Measurements from ENCODE around the gene CARD6. TPM values are rescaled to one million over a fixed set of nuclear protein-coding genes. Genes with fewer than 3 reads are reported as not detected.

CARD6 gene
- polyA plus RNA-seq, 2 donors, result 6.4 to 7.9 TPM

DNA sequence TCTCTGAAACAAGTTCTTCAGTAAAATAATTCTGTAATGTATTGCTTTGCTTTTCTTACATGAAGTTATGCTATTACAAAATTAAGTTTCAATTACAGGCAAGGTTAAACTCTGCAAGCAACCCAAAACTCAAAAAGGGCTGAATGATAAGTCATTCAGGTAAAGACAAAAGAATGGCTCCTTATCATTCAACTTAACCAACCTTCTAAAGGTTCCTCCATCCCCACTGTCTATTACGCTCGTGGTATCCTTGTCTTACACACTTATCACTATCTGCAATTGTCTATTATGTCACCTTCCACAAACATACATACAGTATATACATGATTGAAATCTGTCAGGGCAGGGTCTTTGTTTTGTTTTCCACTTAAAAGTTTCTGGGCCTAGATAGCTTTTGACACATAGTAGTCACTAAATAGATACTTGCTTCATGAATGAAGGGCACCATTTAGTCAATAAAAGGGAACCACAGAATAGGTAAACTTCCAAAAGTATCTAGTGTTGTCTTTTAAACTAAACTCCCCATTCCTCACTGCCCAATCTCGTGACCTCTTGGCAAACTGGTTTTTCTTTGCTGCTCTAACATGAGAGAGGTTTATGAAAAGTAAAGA is 13.0 kb upstream of the CARD6 start:
- H3K36me3 ChIP-seq (ENCODE audit: control insufficient read depth in 2 of 2, insufficient read depth in 2 of 2, low read length in 1 of 2), result peaks cover 27 to 30% of the 10 kb centered on the region in 2 donors

DNA sequence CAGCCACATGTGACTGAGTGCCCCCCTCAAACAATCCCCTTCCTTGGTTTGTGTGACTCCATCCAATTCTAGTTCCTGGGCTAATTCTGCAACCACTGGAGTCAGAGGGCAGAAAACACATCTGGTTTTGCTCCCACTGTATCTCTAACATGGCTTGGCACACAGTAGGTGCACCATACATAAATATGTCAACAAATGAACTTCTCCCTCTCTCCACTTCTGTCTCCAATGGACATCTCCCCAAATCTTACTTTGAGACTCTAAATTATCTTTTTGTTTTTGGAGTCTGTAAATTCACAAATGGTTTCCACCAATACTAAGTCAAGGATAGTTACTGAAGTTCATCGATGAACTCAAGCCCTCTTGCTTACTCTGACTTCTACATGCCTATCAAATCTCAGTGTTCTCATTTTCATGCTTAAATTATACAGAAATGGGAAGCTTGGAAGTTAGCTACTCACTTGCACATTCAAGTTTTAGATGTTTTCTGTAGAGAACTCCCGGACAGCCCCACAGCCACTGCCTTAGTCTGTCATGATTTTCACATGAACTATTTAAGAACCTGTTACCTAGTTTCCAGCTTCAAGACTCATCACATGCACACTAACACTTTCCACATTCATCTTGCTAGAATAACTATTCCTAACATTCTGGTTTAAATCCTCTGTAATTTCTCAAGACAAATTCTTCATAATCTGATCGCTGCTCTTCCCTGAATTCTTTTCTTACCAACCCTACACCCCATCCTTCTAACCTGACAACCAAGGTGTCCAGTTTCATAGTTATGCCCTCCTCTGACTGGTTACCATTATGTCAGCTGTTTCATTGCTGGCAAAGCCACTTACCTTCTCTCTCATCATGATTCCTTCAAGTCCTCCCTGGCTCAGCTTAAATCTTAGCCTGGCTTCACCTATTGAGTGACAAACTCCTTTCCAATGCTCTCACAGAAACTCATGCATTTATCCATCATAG is 12.2 kb upstream of the CARD6 start:
- peaks cover 27 to 30% of the 10 kb centered on the region in 2 donors for H3K36me3 ChIP-seq (ENCODE audit: control insufficient read depth in 2 of 2, insufficient read depth in 2 of 2, low read length in 1 of 2)
- WGBS, 2 donors, result 95 to 99% methylated on average over 3 of the region's 3 CpGs
- no peaks in the 10 kb centered on the region for H3K9me3 ChIP-seq (ENCODE audit: control insufficient read depth in 2 of 2, insufficient read depth in 1 of 2, low read depth in 1 of 2, low read length in 1 of 2)
- H3K27me3 ChIP-seq (ENCODE audit: control insufficient read depth in 1 of 2, insufficient read depth in 2 of 2, low read length in 2 of 2), result no peaks in the 10 kb centered on the region
- no peak overlapping the region for H3K4me3 ChIP-seq (ENCODE audit: low read depth in 1 of 2, low read length in 2 of 2)
- no peaks in the 10 kb centered on the region for H3K4me1 ChIP-seq (ENCODE audit: control insufficient read depth in 2 of 2, insufficient read depth in 2 of 2, low read length in 1 of 2)
- no peak overlapping the region for H3K27ac ChIP-seq (ENCODE audit: low read depth in 2 of 2, low read length in 1 of 2)

More for the DNA sequence above, 13.0 kb upstream of the CARD6 start:
- H3K27me3 ChIP-seq (ENCODE audit: control insufficient read depth in 1 of 2, insufficient read depth in 2 of 2, low read length in 2 of 2), result no peaks in the 10 kb centered on the region
- H3K4me3 ChIP-seq (ENCODE audit: low read depth in 1 of 2, low read length in 2 of 2), result no peak overlapping the region
- no peak overlapping the region for H3K27ac ChIP-seq (ENCODE audit: low read depth in 2 of 2, low read length in 1 of 2)
- WGBS, 2 donors, result 82 to 92% methylated on average over 3 of the region's 3 CpGs
- no peaks in the 10 kb centered on the region for H3K9me3 ChIP-seq (ENCODE audit: control insufficient read depth in 2 of 2, insufficient read depth in 1 of 2, low read depth in 1 of 2, low read length in 1 of 2)
- no peaks in the 10 kb centered on the region for H3K4me1 ChIP-seq (ENCODE audit: control insufficient read depth in 2 of 2, insufficient read depth in 2 of 2, low read length in 1 of 2)

DNA sequence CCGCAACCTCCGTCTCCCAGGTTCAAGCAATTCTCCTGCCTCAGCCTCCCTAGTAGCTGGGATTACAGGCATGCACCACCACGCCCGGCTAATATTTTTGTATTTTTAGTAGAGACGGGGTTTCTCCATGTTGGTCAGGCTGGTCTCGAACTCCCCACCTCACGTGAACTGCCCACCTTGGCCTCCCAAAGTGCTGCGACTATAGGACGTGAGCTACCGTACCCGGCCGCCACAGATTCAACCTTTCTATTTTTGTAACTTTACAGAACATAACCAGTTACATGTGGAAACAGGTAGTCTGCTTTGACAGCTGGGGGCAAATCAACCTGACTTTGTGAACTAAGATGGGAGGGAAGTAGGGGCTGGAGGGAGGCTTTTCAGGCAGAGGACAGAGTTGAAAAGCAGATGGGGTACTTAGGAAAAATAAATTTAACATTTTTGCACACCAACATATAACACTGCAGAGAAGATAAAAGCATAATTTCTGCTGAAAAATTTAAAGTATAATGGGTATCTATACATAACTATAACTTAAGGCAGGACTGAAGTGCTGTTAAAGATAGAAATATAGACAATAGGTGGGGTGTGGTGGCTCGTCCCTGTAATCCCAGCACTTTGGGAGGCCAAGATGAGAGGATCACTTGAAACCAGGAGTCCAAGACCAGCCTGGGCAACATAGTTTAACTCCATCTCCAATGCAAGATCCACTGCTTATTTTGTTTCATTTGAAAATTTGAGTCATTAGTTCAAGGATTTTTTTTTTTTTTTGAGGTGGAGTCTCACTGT is 11.2 kb upstream of the CARD6 start:
- Histone ChIP-seq H3K9me3 (ENCODE audit: control insufficient read depth in 2 of 2, insufficient read depth in 1 of 2, low read depth in 1 of 2, low read length in 1 of 2) (no peaks in the 10 kb centered on the region), H3K4me3 (ENCODE audit: low read depth in 1 of 2, low read length in 2 of 2) (no peak overlapping the region), H3K27ac (ENCODE audit: low read depth in 2 of 2, low read length in 1 of 2) (no peak overlapping the region), H3K27me3 (ENCODE audit: control insufficient read depth in 1 of 2, insufficient read depth in 2 of 2, low read length in 2 of 2) (no peaks in the 10 kb centered on the region), H3K36me3 (ENCODE audit: control insufficient read depth in 2 of 2, insufficient read depth in 2 of 2, low read length in 1 of 2) (peaks cover 27 to 30% of the 10 kb centered on the region in 2 donors), H3K4me1 (ENCODE audit: control insufficient read depth in 2 of 2, insufficient read depth in 2 of 2, low read length in 1 of 2) (no peaks in the 10 kb centered on the region)
- WGBS, 2 donors, result 93% methylated on average over 13 of the region's 13 CpGs

DNA sequence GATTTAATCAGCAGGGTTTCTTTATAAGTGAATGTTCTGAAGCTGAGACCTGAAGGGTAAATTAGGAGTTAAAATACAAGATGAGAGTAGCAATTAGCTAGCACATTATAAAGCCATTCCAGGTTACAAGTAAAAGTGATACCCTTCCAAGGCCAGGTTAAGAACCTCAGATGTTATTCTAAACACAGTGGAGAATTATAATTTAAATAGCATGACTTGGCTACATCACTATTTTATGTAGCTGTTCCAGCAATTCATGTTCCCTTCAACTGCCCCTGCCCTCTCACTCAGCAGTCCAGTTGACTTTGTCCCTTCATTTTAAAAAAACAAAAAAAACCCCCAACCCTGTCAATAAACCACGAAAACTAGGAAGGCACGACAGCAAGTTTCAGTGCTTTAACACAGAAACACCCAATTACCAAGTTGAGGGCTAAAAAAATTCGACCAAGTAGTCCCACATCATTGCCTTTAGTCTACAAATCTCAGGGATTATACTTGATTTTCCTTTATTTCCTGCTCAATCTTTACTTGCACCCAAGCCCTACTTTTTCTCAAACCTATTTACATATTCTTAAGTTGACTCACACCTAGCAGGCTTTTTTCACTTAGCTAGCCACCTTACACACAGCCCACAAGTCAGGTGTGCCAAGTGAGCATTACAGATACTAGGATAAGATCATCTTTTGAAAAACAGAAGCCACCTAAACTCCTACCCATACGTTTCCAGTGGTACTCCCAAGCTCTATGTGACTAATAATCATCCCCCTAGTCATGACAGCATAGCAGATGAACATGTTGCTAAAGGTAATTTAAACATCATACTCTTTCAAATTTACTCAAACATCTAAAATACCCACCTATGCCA is 9.6 kb upstream of the CARD6 start:
- Histone ChIP-seq H3K36me3 (ENCODE audit: control insufficient read depth in 2 of 2, insufficient read depth in 2 of 2, low read length in 1 of 2) (peaks cover 27 to 28% of the 10 kb centered on the region in 2 donors), H3K4me3 (ENCODE audit: low read depth in 1 of 2, low read length in 2 of 2) (no peak overlapping the region), H3K9me3 (ENCODE audit: control insufficient read depth in 2 of 2, insufficient read depth in 1 of 2, low read depth in 1 of 2, low read length in 1 of 2) (no peaks in the 10 kb centered on the region), H3K27me3 (ENCODE audit: control insufficient read depth in 1 of 2, insufficient read depth in 2 of 2, low read length in 2 of 2) (no peaks in the 10 kb centered on the region), H3K4me1 (ENCODE audit: control insufficient read depth in 2 of 2, insufficient read depth in 2 of 2, low read length in 1 of 2) (no peaks in the 10 kb centered on the region), H3K27ac (ENCODE audit: low read depth in 2 of 2, low read length in 1 of 2) (peak overlapping the region in 1 of 2 donors; percentile 4)
- WGBS, 2 donors, result 54 to 68% methylated on average over 4 of the region's 4 CpGs

DNA sequence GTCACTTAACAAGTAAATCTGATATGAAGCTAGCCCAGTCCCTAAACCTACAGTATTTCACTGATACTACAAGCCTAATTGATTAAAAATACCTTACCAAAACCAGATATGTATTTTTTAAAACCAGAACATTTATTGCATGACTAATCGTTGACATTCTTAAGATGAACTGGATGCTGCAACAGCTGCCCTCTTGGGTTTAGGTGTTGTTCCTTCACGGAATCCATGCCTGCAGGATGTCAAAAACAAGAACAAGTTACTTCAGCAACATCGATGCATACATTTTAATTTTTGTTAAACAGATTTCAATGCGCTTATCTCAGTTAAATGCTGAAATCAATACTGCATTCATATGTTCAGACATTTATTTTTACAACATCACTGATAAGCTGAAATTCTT is 8.8 kb upstream of the CARD6 start:
- 79 to 83% methylated on average over 4 of the region's 4 CpGs for WGBS, 2 donors
- Histone ChIP-seq H3K4me1 (ENCODE audit: control insufficient read depth in 2 of 2, insufficient read depth in 2 of 2, low read length in 1 of 2) (no peaks in the 10 kb centered on the region), H3K27me3 (ENCODE audit: control insufficient read depth in 1 of 2, insufficient read depth in 2 of 2, low read length in 2 of 2) (no peaks in the 10 kb centered on the region), H3K36me3 (ENCODE audit: control insufficient read depth in 2 of 2, insufficient read depth in 2 of 2, low read length in 1 of 2) (peaks cover 21% of the 10 kb centered on the region in 2 donors), H3K27ac (ENCODE audit: low read depth in 2 of 2, low read length in 1 of 2) (no peak overlapping the region), H3K9me3 (ENCODE audit: control insufficient read depth in 2 of 2, insufficient read depth in 1 of 2, low read depth in 1 of 2, low read length in 1 of 2) (no peaks in the 10 kb centered on the region), H3K4me3 (ENCODE audit: low read depth in 1 of 2, low read length in 2 of 2) (peak overlapping the region in 1 of 2 donors; percentile 90)

DNA sequence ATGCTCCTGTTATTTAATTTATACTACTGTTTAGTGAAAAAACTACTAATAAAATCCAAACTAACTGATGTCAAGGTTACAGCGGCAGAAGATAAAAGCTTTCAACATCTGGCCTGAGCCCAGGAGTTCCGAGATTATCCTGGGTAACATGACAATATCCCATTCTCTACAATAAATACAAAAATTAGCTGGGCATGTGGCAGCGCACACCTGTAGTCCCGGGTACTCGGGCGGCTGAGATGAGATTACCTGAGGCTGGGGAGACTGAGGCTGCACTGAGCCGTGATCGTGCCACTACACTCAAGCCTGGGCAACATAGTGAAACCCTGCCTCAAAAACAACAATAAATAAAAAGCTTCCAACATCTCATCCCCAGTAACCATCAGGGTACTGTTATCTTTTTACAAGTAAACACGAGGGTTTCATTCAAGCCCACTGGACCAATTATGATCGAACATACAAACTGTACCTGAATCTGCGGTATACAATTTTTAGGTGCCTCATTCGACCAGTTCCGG is 7.4 kb upstream of the CARD6 start:
- peaks cover 18 to 19% of the 10 kb centered on the region in 2 donors for H3K36me3 ChIP-seq (ENCODE audit: control insufficient read depth in 2 of 2, insufficient read depth in 2 of 2, low read length in 1 of 2)
- no peaks in the 10 kb centered on the region for H3K4me1 ChIP-seq (ENCODE audit: control insufficient read depth in 2 of 2, insufficient read depth in 2 of 2, low read length in 1 of 2)
- peak overlapping the region; percentile 80 to 90 for H3K4me3 ChIP-seq (ENCODE audit: low read depth in 1 of 2, low read length in 2 of 2)
- WGBS, 2 donors, result 29 to 33% methylated on average over 13 of the region's 13 CpGs
- no peak overlapping the region for H3K27ac ChIP-seq (ENCODE audit: low read depth in 2 of 2, low read length in 1 of 2)
- no peaks in the 10 kb centered on the region for H3K9me3 ChIP-seq (ENCODE audit: control insufficient read depth in 2 of 2, insufficient read depth in 1 of 2, low read depth in 1 of 2, low read length in 1 of 2)
- H3K27me3 ChIP-seq (ENCODE audit: control insufficient read depth in 1 of 2, insufficient read depth in 2 of 2, low read length in 2 of 2), result no peaks in the 10 kb centered on the region

DNA sequence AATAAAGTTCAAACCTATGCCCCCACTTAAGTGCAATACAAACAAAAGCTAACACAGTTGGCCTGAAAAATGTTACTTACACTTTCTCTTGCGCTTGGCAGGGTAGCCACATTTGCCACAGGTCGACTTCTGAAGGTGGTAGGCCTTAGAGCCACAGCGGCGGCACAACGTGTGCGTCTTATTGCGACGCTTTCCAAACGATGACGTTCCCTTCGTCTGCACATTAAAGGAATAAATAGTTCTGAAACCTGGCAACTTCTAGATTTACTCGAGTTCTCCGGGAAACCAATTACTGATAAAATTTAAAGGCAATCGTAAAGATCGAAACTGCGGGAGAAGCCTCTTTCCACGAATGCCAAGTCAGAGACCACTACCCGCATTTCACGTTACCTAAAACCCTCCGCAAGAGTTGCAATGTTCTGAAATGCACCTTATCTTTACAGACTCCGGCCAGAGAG is 6.7 kb upstream of the CARD6 start:
- Histone ChIP-seq H3K36me3 (ENCODE audit: control insufficient read depth in 2 of 2, insufficient read depth in 2 of 2, low read length in 1 of 2) (peaks cover 13 to 15% of the 10 kb centered on the region in 2 donors), H3K9me3 (ENCODE audit: control insufficient read depth in 2 of 2, insufficient read depth in 1 of 2, low read depth in 1 of 2, low read length in 1 of 2) (no peaks in the 10 kb centered on the region), H3K4me3 (ENCODE audit: low read depth in 1 of 2, low read length in 2 of 2) (peak overlapping the region; percentile 80 to 90), H3K27me3 (ENCODE audit: control insufficient read depth in 1 of 2, insufficient read depth in 2 of 2, low read length in 2 of 2) (no peaks in the 10 kb centered on the region), H3K27ac (ENCODE audit: low read depth in 2 of 2, low read length in 1 of 2) (peak overlapping the region; percentile 82 to 100), H3K4me1 (ENCODE audit: control insufficient read depth in 2 of 2, insufficient read depth in 2 of 2, low read length in 1 of 2) (no peaks in the 10 kb centered on the region)
- WGBS, 2 donors, result 1% methylated on average over 21 of the region's 21 CpGs

DNA sequence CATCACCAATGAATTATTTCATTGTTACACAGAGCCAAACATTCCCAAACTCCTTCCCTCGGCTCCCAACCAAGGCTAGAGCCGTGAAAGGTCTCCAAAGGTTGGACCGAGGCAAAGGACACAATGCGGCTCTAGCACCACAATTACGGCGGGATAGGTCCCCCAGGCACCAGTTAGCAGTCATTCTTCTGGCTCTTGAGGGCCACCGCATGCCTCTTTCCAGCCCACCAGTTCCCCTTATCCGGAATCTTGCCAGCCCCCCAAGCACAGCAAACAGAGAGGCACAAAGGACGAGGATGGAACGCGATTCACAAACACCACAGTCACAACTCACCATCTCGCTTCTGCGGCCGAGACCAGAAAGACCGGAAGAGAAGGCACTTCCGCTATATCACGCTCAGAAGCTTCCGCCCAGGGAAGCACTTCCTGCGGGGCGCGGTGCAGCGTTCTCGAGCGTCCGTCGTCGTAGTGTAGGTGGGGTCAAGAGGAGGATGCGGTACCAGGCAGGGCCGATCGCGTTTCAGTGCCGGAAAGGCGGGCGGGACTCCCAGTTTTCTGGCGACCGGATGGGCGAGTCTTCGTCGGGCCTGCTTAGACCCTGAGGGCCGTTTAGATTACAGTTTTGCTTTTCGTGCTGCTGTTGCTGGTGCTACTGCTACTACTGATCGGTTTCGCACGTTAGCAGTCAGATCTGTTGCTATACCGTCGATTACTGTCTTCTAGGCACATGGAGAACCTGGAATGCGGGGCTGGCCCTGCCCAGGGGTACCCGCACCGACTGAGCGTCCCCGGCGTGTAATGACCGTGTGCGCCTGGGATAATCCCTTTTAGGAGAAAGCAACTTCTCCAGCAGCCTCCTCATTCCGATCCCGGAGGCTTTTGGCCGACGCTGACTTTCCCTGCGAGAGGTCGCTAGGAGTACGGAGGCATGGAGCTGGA is 6.0 kb upstream of the CARD6 start, which contains the start of gene RPL37:
Gene RPL37 (minus strand): TSS at position 374 of the 939 bp plus-strand sequence. CDS start 37 bp downstream, at position 337.
- Histone ChIP-seq H3K4me1 (ENCODE audit: control insufficient read depth in 2 of 2, insufficient read depth in 2 of 2, low read length in 1 of 2) (no peaks in the 10 kb centered on the region), H3K27ac (ENCODE audit: low read depth in 2 of 2, low read length in 1 of 2) (peak within 1 kb of the TSS; percentile 96 to 100), H3K27me3 (ENCODE audit: control insufficient read depth in 1 of 2, insufficient read depth in 2 of 2, low read length in 2 of 2) (no peaks in the 10 kb centered on the region), H3K9me3 (ENCODE audit: control insufficient read depth in 2 of 2, insufficient read depth in 1 of 2, low read depth in 1 of 2, low read length in 1 of 2) (no peaks in the 10 kb centered on the region), H3K4me3 (ENCODE audit: low read depth in 1 of 2, low read length in 2 of 2) (peak within 1 kb of the TSS; percentile 80 to 90), H3K36me3 (ENCODE audit: control insufficient read depth in 2 of 2, insufficient read depth in 2 of 2, low read length in 1 of 2) (peaks cover 10 to 12% of the 10 kb centered on the region in 2 donors)
- 3 to 4% methylated on average over 61 of the region's 61 CpGs for WGBS, 2 donors
